HG03432 (cell line): ENCODE data around the gene C12orf57.

Experiments
- ATAC-seq: cut with Tn5 transposase; IDR thresholded peaks from one replicate; pipeline ENCODE4 v1.9.1; 2021; ENCODE audit warnings: mild to moderate bottlenecking, moderate library complexity; ENCODE audit not compliant: unreplicated experiment

The C12orf57 gene

DNA sequence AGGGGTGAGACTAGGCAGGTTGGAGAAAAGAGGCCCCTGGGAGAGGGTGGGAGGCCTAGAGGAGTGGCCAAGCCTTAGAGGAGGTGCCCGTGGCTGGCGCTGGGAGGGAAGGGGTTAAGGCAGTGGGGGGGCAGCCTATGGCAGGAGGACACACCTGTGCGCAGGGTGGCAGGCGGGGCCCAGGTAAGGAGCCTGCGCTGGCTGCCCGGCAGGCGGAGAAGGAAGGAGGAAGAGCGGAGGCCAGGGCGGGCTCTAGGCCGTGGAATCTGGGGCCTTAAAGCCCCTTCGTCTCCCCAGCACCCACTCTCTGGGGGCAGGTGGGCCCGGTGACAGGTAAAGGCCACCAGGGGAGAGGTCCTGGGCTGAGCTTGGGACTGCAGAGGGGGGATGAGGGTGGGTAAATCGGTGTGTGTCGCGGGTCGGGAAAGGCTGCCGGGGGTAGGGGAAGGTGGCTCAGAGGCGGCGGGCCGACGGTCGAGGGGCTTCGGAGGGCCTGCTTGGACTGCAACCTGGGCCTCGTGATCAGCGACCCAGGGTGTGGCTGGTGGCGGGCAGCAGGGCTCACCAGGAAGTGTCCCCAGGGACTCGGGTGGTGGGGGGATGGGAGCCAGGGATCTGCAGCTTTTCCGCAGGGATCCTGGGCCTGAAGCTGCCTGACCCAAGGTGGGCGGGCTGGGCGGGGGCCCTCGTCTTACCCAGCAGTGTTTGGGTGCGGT lies 19.4 kb downstream of the C12orf57 start:
- no peak for ATAC-seq

DNA sequence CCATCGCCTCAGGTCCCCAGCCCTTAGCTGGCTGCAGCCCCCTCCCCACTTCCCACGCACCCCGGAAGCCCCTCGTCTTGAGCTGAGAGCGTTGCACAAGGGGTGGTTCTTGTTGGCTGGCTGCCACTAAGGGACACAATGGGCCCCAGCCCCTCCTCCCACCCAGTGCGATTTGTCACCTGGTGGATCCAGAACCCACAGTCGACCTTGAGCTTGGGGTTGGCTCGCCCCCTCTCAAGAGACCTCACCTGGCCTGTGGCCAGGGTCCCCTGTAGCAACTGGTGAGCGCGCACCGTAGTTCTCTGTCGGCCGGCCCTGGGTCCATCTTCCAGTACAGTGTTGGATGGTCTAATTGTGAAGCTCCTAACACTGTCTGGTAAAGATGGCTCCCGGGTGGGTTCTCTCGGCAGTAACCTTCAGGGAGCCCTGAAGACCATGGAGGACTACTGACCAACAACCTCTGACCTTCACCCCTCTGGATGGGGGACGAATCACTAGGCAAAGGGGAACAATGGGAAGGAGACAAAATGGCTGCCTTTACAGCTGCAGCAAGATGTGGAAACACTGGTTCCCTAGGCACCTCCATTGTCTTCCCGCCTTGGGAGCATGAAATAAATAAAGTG lies 20.1 kb downstream of the C12orf57 start:
- no peak for ATAC-seq

DNA sequence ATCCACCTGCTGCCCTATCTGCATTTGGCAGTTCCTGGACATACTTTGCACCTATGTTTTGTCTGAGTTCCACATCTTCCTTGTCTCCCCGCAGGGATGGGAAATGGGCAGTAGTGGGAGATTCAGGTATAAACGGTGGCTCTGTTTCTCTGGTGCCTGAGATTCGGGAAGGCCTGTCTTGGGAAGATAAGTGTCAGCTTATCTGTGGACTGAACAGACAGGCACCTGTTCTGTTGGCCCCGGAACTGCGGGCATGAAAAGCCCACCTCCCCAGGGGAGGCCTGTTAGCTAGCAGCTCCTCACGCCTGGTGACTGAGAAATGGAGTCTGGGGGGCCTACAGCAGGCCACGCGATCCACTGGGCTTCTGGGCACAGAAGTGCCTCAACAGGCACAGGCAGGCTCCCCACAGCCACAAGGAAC lies 20.8 kb downstream of the C12orf57 start:
- ATAC-seq, result no peak

DNA sequence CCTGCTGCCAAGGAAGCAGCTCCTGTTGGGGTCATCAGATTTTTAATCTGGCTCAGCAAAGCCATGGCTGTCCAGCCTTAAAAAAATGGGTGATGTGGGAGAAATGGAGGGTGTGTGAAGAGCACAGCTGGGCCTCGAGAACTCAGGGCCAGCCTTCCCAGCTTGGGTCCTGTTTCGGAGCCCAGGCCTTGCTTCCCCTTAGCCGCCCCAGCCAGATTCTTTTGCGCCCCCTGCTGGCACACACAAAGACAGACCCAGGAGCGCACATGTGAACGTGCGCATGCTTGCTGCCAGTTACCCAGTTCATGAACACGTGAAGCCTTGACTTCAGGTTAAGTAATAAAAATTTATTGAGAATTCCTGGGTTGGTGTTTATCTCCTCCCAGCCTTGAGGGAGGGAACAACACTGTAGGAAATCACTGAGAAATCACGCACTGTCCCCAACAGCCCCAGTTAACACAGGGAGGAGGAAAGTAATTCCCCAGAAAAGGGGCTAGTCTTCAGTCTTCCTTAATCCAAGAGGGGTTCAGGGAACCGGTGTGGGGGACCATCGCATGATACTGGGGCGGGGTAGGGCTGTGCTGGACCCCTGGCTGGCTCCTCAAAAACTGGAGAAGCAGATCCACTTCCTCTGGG lies 21.3 kb downstream of the C12orf57 start:
- peak; percentile 37 for ATAC-seq

DNA sequence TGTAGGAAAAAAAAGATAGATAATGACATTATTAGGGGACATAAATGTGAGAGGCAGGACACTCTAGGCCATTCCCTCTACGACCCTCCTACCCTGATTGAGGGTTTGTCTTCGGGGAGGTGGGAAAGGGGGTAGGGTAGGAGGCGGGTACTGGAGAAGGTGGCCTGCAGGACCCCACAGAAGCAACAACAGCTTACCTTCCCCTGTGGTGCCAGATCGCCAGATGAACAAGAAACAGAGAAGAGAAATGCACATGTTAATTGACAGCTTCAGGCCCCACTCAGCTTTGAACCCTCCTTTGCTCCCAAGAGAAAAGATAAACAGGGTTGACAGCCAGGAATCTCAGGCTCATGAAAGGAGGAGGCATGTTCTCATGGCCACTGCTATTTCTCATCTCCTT lies 21.9 kb downstream of the C12orf57 start:
- ATAC-seq, result no peak

DNA sequence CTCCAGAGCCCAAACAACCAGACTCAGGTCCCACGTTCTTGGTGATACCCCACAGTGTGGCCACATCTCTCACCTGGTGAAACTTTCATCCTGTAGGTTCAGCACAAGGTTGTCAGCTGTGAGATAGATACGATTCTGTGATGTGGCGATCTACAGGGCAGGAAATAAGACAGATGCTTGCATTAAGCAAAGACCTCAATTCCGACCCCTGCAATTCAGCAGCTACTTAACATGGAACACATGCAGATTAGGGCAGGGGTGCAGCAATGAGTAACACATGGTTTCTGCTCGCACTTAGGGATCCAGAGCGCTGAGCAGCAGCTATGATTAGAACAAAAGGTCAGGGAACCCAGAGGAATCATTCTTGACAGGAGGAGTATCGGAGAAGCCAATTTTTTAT lies 22.5 kb downstream of the C12orf57 start:
- ATAC-seq, result no peak

DNA sequence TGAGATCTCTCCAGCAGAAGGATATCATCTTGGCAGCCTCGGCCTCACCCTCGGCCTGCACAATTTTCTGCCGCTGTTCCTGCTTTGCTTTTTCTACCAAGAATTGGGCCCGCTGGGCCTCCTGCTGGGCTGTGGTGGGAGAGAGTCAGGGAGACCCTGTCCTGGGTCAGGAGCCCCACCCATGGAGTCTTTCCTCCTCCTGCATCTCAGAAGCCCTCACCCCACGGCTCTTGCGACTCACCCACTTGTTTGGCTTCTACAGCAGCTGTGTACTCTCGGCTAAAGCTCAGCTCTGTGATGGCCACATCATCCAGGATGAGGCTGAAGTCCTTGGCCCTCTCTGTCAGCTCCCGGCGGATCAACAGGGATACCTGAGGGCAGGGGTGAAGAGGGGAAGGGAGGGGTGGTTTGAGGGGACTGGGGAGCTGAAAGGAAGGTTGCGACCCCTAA lies 23.9 kb downstream of the C12orf57 start:
- ATAC-seq, result no peak

DNA sequence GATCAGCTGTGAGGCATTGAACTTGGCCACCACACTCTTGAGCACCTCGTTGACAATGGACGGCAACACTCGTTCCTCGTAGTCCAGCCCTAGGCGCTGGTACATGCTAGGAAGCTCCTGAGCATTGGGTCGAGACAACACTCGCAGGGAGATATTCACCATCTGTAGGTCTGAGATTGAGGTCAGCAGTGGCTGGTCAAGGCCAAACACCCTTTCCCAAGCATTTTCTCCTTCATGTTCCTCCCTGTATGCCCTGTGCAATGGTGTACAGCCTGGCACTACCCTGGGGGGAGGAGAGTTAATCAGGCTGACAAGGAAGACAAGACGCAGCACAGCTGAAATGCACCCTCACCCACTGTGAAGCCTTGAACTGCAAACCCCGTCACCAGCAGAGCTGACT lies 24.6 kb downstream of the C12orf57 start:
- ATAC-seq, result no peak

DNA sequence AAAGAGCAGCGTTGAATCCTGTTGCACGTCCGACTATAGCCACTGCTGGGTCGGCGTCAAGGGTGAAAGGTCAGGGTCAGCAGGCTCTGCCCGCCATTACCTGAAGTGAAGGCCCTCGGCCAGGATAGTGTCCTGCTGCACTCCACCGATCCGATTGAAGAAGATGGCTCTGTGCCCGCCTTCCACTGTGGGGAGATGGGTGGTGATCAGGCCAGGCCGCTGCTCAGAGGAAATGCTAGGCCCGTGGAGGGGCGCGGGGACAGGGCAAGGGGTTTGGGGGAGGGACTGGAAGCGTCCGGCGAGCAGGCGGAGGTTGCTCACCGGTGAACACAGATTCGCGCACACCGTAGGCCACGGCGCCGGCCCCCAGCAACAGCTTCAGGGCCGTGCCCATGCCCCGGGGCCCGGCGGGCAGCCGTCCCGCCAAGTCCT lies 26.3 kb downstream of the C12orf57 start:
- no peak for ATAC-seq

DNA sequence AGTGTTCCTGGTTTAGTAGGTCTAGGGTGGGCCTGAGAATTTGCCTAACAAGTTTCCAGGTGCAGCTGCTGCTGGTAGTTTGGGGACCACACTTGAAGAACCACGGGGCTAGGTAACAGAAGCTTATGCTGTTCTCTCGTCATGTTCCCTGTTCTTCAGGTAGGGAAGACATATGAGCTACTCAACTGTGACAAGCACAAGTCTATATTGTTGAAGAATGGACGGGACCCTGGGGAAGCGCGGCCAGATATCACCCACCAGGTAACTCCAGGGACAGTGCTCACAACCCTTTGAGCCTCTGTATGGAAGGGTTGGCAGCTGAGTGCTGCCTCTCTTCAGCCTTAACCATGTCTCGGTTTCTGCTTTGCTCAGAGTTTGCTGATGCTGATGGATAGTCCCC lies 30.4 kb downstream of the C12orf57 start:
- no peak for ATAC-seq

DNA sequence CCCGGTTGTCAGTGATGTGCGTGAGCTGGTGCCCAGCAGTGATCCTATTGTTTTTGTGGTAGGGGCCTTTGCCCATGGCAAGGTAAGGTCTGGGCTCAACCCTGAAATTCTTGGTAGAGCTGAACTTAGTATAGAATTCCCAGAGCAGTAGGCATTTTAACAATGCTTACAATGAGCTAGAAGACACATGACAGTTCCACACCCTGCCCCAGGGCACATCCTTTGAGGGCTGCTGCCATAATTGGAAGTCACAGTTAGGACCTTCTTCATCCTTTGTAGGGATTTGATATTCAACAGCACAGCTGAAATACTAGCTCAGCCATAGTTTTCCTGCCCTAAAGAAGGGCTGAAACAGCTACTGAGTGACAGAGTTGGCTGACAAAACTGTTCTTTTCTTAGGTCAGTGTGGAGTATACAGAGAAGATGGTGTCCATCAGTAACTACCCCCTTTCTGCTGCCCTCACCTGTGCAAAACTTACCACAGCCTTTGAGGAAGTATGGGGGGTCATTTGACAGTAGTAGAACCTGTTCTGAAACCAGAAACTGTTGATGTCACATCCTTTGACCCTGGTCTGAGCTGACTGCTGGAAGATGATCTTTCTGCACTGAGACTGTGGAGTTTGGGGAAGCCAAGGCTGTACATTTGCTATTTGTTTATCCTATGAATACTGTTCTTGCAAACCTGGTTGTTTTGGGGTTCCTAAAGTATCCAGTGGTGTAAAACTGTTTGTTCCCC lies 31.6 kb downstream of the C12orf57 start:
- ATAC-seq, result no peak

DNA sequence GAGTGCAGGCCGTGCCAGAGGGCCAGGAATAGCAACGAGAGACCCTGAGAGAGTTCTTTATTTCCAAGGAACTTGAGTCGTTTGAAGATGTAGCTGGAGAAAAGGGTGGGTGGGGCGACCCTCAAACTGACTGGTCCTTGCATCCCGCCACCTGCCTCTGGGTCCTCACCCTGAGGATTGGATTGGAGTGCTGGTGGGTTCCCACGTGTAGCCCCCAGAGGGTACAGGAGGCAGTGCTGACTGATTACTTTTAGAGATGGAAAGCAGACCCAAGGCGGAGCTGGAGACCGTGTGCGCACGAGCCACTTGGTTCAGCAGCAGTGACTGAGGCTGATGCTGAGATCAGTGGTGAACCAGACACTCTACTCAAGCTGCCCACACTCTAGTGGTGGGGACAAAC lies 33.8 kb downstream of the C12orf57 start:
- no peak for ATAC-seq

DNA sequence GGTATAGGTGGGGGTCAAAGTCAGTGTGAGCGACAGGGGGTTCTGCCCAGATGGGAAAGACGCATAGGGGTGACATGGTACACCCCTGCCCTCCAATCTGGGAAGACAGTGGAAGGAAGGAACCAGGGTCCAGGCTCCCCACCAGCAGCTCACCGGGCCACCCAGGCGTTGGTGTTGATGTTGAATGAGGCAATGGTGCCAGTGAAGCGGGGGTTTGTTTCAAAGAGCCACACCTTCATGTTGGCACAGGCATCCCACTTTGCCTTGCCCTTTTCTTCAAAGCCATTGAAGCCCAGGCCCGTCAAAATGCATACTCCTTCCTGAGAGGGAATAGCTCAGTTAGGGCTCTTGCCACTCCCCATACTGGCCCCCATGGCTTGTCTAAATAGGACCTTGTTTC lies 34.4 kb downstream of the C12orf57 start:
- no peak for ATAC-seq

DNA sequence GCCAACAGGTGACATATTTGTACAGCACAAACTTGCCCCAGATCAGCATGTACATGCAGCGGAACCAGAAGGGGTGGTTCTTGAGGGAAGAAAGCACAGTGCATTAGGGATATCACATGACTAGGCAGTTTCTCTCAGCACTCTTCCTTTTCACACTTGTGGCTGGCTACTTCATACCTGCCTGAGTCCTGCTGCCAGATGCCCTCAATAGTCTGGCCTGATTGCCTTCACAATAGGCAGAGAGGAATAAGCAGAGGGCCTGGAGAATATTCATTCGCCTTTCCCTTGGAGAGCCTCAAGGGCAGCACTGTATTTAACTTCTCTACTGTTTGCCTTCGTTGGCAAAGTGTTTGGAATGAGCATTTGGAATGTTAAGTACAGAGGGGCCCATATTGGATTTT lies 34.8 kb downstream of the C12orf57 start:
- no peak for ATAC-seq

DNA sequence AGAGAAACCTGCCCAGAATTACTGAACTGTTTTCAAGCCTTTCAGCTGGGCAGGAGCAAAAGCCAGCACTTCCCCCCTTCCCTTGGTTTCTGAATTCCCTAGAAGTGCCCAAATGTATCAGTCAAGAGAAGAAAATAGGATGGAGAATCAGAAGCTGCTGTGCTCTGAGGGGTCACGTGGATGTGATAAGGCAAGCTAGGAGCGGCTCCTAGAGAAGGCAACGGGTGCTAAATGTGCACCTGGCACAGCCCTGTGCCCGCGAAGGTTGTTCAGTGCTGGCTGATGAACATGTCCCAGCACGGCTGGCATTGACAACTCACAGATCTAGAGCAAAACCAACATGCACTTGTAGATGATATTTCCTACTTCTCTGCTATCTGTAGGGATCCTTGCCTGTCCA lies 35.2 kb downstream of the C12orf57 start:
- ATAC-seq, result no peak

DNA sequence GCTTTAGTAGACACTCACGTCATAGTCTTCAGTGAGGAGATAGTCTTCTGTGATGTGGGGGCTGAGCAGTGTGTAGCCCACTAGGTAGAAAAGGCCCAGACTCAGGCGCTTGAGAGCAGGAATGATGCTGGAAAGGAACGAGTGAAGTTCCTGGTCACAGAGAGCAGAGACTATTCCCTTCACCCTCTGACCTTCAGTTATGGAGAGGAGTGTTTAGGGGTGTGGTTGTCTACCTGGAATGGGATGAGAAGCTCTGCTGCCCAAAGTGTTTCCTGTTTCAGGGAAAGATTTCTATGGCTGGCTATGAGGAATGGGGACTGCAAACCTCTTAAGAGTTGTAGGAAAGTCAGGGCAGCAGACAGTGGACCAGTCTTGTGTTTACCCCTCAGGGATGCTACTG lies 35.6 kb downstream of the C12orf57 start:
- no peak for ATAC-seq

DNA sequence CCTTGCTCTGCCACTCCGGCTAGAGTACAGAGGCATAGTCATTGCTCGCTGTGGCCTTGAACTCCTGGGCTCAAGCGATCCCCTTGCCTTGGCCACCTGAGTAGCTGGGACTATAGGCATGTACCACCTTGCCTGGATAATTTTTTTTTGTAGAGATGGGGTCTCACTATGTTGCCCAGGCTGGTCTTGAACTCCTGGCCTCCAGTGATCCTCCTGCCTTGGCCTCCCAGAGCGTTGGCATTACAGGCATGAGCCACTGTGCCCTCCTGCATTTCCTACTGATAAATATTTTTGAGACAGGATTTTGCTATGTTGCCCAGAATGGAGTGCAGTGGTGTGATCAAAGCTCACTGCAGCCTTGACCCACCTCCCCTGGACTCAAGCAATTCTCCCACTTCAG lies 36.3 kb downstream of the C12orf57 start:
- ATAC-seq, result no peak

DNA sequence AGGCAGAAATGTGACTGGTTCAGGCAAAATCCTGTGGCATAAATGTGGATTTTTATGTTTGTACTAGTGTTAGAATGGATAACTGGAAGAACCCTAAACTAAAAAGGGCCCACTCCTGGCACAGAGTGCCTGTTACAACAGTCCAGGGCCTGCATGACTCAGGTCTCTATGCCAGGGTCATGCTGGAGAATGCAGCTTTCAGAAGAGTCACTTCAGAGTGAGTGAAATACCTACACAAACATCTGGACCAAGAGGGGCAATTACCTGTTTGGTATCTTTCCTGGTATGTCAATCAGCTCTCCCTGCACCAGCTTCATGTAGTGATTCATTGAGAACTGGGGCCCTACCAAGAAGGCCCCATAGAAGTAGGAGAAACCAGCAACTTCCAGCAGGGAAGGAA lies 36.9 kb downstream of the C12orf57 start:
- ATAC-seq, result no peak

DNA sequence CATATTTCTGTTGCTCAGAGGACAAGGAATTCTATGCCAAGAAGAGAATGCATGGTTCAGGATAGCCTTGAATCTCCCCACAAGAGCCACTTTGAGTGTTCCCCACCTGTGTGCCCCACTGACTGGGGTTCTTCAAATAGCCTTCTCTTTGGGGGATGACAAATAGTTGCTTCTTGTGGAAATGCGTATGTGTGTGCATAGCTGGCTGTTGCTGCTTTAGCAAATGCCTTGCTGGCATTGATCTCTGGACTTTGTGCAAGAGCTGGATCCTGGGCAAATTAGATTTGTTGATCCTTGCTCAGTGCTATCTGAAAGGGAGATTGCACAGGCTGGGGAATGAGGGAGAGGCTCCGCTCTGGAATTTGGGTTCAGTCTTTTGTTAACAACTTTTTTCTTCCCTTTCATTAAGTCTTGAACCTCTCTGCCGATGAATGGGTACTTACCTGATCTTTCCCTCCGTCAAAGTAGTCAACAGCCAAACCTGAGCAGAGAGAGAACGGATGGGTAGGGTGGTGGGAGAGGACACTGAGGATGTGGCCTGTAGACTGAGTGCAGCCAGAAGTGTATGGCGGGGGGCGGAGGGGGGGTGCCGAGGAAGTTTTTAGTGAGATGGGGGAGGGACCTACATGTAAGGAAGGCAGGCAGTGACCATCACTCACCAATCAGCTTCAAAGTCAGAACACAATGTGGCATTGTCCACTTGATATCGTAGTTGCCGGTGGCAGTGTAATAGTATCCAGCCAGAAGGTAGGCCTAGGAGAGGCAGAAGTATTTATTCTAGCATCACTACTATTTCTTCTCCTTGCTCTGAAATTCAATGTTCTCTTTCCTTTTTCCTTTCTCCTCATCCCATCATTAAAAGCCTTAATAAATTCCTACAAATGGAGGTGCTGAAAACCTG lies 37.6 kb downstream of the C12orf57 start:
- no peak for ATAC-seq

DNA sequence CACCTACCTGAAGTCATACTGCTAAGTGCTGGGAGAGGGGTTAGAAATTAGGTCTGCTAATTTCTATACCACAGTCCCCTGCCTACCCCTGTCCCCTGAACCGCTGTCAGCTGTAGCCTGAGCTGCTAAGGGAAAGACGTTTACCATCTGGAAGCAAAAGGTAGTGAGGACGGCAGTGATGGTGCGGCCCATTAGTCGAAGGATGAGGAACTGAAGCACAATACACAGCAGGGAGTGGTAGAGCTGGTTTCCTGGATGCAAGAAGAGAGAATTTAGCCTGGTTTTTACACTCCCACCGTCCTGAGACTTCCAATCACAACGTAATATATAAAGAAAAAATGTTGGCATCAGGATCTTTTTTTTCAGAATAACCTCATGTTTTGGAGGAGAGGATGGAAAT lies 38.7 kb downstream of the C12orf57 start:
- ATAC-seq, result no peak
